Stimulated activated CD4-positive, alpha-beta T cell treated with anti-CD3 and anti-CD28 coated beads, TNF-alpha, amount 100 ng/mL, for 1 hour (primary cell): ENCODE data around the gene PXYLP1.

ENCODE experiments used
- DNase-seq, 3 donors: peaks; one replicate each; pipeline ENCODE4 v3.0.0-alpha.2; 2020; ENCODE audit warnings: low read depth in 3 of 3, low spot score in 1 of 3

PXYLP1 gene

DNA sequence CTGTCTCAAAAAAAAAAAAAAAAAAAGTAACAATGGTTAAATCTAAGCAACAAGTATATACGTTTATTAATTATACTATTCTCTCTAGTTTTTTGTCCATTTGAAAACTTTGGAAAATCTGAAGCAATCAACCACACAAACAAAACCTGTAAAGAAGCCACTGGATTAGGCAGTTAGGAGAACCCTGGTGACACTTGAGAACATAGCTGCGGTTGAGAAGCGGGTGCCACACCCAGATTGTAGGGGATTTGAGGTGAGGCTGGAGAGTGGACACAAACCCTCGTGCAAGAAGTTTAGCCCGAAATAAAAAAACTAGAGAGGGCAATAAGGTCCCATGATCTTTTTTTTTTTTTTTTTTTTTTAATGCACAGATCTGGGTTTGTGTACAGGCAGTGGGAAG lies 110.8 kb downstream of the PXYLP1 start:
- no peak for DNase-seq

DNA sequence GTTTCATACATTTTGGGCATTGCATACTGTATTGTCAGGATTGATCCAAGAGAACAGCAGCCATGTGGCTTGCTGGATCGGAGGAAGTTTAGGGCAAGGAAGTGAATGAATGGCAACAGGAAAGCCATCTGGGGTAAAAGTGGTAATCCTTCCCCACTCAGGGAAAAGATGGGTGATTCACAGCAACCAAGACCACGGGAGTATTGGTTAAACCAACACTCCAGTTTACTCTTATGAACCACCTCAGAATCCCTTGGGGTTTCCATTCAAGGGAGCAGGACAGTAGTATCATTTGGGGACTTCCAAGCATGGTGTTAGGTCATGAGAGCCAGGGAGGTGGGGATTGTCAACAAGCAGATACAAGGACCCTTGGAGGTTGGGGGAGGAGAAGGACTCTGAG lies 111.5 kb downstream of the PXYLP1 start:
- DNase-seq, result no peak

- no peak for DNase-seq
These were observed 112.2 kb downstream of the PXYLP1 start for GRCh38 chr3:141343865-141344271.
